ENCODE results near the gene SNAP23.
A peak's percentile ranks its signal among the peaks of the same experiment; 100 is the strongest.

The SNAP23 gene

DNA sequence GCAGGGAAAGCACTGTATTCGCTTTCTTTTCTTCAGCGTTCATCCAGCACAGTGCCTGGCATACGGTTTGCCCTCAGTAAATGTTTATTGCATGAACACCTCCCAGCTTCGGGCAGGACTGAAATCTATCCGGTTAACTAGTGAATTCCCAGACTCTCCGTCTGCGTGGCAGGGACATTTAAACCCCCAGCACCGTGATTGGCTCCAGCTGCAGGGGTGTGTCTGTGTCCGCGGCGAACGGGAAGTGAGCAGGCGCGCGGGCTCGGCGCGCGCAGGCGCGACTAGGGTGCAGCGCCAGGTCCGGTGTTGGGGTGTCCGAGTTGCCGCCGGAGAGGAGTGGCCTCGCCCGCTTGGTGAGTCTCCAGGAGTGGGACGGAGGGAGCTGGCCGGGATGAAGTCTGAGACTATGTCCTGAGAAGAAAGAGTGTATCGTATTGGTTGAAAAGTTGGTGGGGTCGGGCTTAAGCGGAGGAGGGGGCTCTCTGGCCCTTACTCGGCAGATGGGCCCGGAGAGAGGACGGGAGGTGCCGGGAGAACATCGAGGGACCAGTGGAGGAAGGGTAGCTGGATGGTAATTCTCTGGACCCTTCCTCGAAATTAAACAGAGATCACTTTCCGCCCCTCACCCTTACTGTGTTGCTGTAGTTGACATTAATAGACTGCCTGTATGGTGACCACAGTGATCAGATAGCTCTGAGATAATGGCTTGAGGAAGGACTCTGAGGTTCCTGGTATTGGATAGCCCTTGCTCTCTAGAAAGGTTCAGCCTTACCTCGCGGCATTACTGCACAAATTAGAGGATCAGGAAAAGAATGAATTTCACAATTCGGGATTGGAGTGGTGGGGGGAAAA lies at the start of gene SNAP23:
Gene SNAP23 (plus strand): TSS at position 274 of the 852 bp plus-strand sequence. CDS start 16,213 bp downstream, outside the sequence.
- DNase-seq (ENCODE audit: low read depth): peak; percentile 74

DNA sequence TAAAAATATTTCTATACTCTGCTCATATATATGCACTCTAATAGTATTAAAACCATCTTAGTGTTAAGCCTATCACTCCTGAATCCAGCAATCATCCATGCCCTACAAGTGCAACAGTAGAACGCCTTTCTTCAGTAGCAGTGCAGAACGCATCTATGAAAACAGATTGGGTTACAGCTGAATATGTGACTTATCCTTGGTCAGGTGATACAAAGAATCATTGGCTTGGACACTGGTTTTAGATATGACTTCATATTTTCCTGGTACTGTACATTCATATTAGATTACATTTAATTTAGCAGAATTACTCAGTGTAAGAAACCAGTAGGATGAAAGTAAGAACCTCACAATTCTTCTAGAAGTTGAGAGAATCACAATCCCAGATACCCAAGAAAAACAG lies 47.8 kb upstream of the SNAP23 start:
- no peak for DNase-seq (ENCODE audit: low read depth)

DNA sequence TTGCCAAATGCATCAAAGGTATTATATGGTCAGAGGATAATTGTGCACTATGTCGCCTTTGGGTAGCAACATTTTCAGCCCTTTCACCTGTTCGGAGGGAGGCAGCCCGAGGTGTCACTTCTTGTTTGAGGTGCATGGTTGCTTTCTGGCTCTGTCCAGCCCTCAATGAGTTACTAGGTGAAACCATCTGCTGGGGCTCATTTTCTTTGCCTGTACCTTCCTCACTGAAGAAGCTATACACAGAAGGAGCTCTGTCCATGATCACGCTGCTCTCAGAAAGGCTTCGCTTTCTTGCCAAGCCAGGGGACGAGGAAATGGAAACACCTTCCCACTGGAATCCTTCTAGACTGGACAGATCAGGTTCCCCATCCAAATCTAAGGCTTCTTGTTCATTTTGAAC lies 47.2 kb upstream of the SNAP23 start:
- no peak for DNase-seq (ENCODE audit: low read depth)

DNA sequence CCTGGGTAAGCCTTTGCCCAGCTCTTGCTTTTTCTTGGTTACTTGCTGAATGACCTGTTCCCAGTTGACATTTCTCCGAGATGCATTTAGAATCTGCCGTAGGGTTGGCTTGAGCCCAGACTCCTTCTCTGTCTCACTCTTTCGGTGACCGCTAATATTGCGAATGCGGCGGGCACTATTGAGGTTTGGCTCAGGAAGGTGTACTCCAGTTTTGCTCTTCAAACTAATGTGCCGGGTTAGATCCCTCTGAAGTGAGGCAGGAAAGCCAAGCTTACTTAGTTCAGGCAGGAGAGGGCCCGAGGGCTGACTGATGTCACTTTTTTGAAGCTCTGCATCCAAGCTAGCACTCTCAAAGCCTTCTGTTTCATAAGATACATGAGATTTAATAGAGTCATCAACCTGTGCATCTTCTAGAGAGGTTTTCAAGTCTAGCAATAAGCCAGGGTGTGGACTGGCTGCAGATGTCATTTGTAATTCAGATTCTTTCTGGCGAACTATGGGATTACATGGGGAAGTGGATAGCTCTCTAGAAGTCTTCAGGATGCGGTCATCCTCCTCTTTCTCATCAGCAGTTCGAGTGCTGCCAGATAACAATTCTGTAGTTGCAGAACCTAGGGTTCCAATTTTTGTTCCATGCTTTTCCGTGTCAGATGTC lies 45.5 kb upstream of the SNAP23 start:
- no peak for DNase-seq (ENCODE audit: low read depth)

DNA sequence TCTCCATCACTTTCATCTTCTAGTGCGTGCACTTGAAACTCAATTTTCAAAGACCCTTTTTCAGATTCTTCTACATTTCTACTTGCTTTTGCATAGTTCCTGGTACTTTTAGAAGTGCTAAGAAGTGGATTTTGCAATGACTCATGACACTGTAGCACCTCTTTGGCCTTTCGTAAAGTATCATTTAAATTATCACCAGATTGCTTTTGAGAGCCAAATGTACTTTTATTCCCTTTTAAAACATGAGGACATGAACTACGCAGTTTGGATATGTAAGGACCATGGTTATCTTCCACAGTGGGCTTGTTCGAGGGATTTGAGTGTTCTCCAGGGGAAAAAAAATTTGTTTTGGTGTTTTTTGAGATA lies 45.0 kb upstream of the SNAP23 start:
- no peak for DNase-seq (ENCODE audit: low read depth)

DNA sequence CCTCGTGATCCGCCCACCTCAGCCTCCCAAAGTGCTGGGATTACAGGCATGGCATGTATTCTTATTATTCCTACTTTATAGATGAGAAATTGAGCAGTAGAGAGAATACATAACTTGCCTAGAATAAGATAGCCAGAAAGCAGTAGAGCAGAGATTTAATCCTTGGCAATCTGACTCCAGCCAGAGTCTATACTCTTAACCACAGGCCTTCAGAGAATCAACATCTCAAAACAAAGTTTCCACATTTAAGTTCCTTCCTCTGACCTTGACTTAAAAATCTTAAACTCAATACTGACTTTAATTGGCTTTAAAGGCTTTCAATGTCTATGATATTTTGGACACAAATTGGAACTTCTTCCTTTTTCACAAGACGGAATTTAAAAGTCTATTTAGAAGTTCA lies 41.6 kb upstream of the SNAP23 start:
- no peak for DNase-seq (ENCODE audit: low read depth)

DNA sequence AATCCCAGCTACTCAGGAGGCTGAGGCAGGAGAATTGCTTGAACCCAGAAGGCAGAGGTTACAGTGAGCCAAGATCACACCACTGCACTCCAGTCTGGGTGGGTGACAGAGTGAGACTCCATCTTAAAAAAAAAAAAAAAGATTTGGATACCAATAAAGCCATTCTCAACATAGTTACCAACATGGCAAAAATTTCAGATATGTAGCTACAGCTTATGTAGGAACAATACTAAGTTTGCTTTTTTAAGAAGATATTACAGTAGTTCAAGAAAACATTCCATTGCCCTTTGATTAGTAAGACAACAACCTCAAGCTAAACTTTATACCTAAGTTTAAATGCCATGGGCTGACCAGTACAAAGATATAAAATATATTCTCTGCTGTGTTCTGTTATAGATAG lies 38.9 kb upstream of the SNAP23 start:
- DNase-seq (ENCODE audit: low read depth): no peak

DNA sequence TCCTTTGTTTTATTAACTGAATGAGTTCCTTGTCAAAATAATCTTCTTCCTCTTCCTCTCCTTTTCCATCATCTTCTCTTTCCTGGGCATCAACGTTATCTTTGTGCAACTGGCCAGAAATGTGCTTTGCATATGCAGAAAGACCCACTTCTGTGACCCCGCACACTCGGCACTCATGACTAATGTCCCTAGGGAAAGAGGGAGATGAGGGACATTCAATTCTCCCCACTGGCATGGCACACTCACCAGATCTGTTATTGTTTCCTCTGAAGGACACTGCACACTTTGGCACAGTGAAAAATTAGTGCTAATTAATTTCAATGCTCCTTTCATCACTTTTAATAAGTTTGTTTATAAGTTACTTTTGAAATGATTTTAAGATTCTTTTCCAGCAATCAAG lies 38.5 kb upstream of the SNAP23 start:
- no peak for DNase-seq (ENCODE audit: low read depth)

DNA sequence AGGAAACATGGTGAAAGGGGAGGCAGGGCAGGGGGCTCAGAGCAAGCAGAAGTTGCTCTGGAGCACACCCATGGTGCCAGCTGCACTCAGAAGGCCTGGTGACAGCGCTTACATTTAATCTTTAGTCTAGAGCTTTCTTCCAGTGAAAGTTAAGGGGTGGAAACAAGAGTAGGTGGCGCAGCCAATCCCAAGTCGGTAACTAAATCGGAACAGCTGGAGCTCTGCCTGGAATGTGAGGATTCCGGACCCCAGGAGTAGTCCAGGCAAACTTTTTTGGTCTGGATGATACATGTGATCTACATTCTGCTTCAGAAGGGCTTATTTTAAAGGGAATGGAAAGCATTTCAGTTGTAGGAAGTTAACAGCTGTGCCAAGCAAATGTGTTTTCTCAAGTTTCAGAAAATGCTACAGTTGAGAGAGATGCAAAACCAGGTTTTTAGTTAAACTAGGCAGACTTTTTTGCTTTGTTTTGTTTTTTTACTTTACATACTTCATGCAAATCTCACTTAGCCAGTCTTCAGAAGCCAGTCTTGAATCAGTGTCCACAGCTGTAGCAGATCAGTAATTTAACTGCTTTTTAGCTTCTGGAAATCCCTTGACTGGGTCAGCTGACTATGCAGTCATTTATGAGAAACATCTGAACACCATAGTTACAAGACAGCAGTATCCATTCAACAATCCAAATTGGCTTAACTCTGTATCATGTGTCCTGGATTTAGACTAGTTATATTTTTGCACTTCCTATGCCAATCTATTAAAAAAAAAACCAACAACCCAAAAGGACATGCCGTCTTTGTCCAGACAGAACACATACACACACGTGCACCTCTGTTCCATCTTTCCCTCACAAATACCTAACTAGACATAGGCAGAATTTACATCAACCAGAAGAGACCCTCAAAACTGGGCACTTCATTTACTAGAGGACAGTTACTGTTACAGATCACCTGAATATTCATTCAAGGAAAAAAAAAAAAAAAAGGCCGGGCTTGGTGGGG lies 37.7 kb upstream of the SNAP23 start:
- DNase-seq (ENCODE audit: low read depth): no peak

DNA sequence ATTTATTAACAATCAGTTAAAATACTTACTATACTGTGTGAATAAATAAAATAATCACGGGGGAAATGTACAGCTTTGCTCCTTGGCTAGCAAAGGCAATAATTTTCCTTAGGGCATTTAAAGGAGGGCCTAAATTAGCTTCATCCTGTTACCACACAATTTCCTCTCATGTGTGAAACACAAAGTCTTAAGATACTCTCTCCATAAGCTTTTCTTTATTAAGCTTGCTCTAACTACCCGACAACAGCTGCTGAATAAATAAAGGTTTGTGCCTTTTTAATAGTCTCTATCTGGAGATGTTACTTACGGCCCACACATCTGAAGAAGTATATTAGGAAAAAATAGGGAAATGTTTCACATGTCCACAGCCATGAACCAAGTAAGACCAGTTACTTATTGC lies 34.2 kb upstream of the SNAP23 start:
- no peak for DNase-seq (ENCODE audit: low read depth)

DNA sequence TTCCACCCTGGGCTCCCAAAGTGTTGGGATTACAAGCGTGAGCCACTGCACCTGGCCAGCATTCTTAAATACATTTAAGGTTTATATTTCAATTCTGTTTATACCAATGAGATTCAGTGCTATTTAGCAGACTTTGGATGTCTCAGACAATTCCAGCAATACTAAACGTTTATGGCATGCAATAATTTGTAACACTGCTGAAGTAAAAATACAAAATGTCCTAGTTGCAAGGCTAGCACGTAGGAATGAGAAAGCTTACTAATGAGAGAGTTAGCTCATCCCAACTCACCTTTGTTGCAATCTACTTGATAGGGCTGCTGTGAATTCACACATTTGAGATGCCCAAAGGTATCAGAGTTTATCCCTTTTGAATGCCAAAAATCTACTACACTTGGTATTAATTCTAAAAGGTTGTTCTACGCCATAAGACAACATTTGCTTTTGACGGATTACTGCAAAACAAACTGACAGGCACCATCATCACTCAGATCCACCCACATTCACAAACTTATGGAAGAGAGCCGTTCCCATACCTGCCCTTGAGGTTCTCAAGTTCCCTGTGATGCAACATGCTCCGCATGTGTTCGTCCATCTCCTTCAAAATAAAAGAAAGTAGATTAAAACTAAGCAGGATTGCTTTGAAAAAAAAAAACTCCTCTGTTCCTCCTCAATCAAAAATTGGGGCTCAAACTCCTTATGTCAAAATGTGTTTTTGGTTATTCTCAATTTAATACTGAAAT lies 29.7 kb upstream of the SNAP23 start:
- no peak for DNase-seq (ENCODE audit: low read depth)

DNA sequence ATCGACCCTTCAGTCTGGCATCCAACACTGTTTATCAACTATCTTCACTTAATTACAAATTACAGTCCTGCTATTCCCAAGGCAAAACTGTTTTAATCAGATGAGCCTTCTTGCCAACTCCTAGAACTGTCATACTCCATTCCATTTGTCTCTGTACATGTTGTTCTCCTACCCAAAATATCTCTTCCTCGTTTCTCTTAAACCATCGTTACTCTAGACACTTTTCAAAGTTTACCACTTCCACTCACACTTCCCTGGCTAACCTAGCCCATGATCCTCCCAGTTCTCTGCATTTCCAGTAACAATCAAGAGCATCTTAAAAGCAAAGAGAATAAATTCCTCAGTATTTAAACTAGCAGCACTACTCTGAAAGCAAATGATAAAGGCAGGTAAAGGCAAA lies 24.4 kb upstream of the SNAP23 start:
- no peak for DNase-seq (ENCODE audit: low read depth)

DNA sequence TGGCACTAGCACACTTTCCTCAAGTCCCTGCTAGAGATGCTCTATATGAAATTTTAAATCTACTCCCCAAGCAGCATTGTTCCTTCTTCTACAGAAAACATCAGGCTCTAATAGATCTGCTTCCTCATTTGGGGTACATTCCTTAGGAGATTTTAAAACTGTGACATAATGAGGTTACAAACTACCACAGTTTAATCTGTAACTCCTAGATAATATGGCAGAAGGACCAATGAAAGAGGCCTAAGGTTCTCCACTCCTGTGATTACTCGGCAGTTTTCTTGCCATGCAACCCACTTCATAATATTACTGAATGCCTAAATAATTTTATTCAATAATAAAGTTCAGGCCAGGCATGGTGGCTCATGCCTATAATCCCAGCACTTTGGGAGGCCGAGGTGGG lies 20.6 kb upstream of the SNAP23 start:
- DNase-seq (ENCODE audit: low read depth): no peak

DNA sequence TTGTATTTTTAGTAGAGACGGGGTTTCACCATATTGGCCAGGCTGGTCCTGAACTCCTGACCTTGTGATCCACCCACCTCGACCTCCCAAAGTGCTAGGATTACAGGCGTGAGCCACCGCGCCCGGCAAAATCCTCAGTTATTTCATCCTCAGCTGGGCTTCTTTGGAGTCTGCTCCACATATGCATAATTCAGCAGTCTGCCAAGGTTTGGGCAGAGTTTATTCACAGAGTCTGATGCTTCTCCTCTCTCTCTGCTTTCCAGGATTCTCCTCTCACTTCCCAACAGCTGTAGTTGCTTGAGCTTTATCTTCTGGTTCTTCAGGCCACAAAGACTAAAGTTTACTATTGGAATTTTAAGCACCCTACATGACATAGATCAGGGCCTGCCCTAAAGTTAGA lies 12.7 kb upstream of the SNAP23 start:
- DNase-seq (ENCODE audit: low read depth): no peak

DNA sequence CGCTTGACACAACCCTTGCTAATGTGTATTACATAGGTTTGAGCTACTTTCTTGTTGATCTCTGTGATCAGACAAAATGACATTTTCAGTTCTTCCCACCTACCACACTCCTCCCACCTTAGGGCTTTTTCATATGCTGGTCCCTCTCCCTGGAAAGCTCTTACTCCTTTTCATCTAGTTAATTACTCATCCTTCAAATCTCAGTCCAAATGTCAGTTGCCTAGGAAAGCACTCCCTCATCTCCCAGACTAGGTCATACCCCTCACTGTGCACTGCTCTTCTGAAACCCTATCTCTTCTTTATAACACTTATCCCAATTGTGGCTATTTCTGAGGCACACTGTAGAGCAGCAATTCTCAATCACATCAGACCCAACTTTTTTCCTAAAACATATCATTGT lies 11.8 kb upstream of the SNAP23 start:
- no peak for DNase-seq (ENCODE audit: low read depth)

DNA sequence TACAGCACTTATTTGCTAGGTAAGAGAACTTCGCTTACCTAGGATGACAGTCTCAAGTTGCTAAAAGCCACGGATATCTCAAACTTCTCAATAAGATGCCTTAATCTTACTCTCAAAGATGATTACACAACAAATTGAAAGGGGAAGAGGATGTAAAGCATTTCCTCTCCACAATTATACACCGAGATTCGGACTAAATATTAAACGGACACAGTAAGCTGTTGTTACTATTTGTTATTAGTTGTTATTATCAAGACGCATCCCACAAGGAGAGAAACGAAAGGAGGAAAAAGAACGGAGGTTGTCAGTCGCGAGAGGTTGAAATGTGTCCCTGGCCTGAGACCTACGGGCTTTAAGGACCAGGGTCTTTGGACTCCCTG lies 5.2 kb upstream of the SNAP23 start:
- no peak for DNase-seq (ENCODE audit: low read depth)

DNA sequence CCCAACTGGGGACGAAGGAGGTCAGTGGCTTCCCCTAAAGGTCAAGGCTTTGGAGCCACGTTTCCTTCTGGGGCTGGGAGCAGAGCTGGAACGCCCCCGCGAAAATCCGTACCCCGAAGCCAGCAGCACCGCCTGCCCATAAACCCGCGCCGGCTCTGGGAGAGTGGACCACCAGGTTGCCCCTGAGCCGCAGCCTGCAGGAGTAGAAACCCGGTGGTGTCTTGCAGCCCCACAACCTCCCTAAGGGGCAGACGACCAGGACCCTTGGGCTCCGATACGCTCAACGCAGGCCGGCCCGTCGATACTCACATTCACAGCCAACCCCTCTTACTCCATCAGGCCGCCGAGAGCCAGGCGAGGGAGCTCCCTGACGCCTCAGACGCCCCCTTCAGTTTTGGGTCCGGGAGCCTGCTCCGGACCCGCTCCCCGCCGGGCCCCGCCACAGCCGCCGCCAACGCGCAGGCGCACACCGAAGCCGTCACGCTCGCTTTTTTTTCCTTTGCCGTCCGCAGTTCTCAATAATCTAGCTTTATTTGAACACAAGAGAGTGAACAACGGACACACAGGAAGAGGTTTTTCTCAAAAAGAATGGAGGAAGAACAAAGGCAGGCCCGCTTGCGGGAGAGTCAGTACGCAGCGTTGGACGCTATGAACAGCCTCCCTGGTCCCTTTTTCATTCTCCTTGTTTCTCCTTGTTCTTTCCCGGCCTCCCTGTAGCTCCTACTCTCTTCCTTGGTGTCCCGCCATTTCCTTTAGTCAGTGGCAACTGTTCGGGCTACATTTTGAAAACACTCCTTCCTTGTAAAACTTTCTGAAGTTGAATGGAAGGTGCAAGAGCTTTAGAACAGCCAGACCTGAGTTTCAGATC lies 4.5 kb upstream of the SNAP23 start, which contains the start of gene ZNF106:
Gene ZNF106 (minus strand): TSS at position 471 of the 868 bp plus-strand sequence. CDS start 18,852 bp downstream, outside the sequence.
- peak; percentile 76 for DNase-seq (ENCODE audit: low read depth)

DNA sequence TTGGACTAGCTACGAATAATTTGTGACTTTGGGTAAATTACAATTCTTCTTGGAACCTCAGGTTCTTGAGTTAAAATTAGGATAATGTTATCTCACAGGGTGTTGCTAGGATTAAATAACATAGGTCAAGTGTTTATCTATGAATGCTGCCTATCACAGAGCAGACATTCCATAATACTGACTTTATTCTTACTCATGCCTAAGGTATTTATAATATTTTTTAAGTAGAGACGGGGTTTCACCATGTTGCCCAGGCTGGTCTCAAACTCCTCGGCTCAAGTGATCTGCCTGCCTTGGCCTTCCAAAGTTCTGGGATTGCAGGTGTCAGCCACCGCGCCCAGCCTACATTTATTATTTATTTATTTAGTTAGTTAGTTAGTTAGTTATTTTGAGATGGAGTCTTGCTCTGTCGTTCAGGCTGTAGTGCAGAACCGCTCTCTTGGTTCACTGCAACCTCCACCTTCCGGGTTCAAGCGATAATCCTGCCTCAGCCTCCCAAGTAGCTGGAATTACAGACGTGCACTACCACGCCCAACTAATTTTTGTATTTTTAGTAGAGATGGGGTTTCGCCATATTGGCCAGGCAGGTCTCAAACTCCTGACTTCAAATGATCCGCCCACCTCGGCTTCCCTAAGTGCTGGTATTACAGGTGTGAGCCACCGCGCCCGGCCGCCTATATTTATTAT lies 3.8 kb upstream of the SNAP23 start:
- no peak for DNase-seq (ENCODE audit: low read depth)

DNA sequence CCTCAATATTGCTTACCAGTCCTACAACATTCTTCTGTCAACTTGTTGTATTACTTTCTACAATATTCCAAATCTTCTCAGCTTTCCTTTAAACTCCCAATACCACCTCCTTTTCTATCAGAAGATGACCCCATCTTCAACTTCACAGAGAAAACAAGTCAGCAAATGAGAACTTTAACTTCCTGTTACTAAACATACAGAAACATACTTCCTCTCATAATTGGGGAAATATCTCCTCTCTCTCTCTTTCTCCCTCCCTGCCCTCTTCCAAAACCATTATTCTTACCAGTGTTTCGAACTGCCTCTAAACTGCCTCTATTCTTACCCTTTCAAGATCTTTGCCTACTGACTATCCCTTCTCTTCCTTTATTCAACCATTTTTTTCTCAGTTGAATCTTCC lies 1.8 kb upstream of the SNAP23 start:
- no peak for DNase-seq (ENCODE audit: low read depth)

DNA sequence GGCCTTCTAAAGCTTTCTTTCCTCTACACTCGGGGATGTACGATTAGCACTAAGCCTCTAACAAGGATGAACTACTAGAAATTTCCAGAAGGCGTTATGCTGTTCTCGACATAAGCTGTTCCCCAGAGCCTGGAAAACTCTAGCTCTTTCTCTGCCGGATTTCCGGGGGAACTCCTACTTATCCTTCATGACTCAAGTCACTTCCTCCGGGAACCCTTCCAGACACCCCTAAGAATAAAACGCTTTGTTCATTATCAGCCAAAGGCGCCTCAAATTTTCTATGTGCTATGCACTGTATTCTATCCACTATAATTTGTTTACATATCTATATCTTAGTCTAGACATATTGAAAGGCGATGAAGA lies 455 bp upstream of the SNAP23 start:
- DNase-seq (ENCODE audit: low read depth): no peak

All from CMK (cell line).